Coronary artery (tissue), 2 donors: Measurements from ENCODE around the gene ACYP2.
A peak's percentile ranks its signal among the peaks of the same experiment; 100 is the strongest.

Experiments used
- DNase-seq: peaks from one replicate; pipeline ENCODE4 v3.0.0-alpha.2; 2017; ENCODE audit warnings: low spot score
- H3K27ac ChIP-seq, 2 donors: fragments of 200-600 bp; sonication (generic); one replicate each; pipeline ENCODE4 v1.5.1; 2016 to 2019
- H3K4me3 ChIP-seq: fragments of 200-600 bp; sonication (generic); 2 replicates; pipeline ENCODE4 v1.5.1; 2016; ENCODE audit warnings: mild to moderate bottlenecking, moderate library complexity
- CTCF ChIP-seq: fragments of 200-600 bp; sonication (generic); IDR thresholded peaks from one replicate; pipeline ENCODE4 v1.5.1; 2019; ENCODE audit warnings: antibody characterized with exemption

Gene ACYP2

GRCh38 chr2:54332386-54332785, 217.0 kb downstream of the ACYP2 start:
- no peak for DNase-seq
- no peak for TF ChIP-seq CTCF
- no peak overlapping the region for H3K4me3 ChIP-seq
- H3K27ac ChIP-seq, result no peak overlapping the region

- Histone ChIP-seq H3K27ac (peak overlapping the region in 1 of 2 donors; percentile 64), H3K4me3 (no peak overlapping the region)
- DNase-seq, result no peak
- no peak for TF ChIP-seq CTCF
Measured at GRCh38 chr2:54336136-54336976, 220.9 kb downstream of the ACYP2 start.

GRCh38 chr2:54336977-54337255, 221.5 kb downstream of the ACYP2 start:
- no peak for DNase-seq
- Histone ChIP-seq H3K27ac (peak overlapping the region in 1 of 2 donors; percentile 64), H3K4me3 (no peak overlapping the region)
- TF ChIP-seq CTCF, result no peak

GRCh38 chr2:54341656-54342055, 226.2 kb downstream of the ACYP2 start:
- TF ChIP-seq CTCF, result no peak
- H3K27ac ChIP-seq, result no peak overlapping the region
- no peak for DNase-seq
- no peak overlapping the region for H3K4me3 ChIP-seq

GRCh38 chr2:54342603-54343002, 227.2 kb downstream of the ACYP2 start:
- Histone ChIP-seq H3K27ac (no peak overlapping the region), H3K4me3 (no peak overlapping the region)
- no peak for DNase-seq
- no peak for TF ChIP-seq CTCF

- no peak for TF ChIP-seq CTCF
- DNase-seq, result no peak
- H3K4me3 ChIP-seq, result no peak overlapping the region
- H3K27ac ChIP-seq, result no peak overlapping the region
Measured at GRCh38 chr2:54347622-54348021, 232.2 kb downstream of the ACYP2 start.

GRCh38 chr2:54348646-54349045, 233.2 kb downstream of the ACYP2 start:
- TF ChIP-seq CTCF, result no peak
- DNase-seq, result no peak
- Histone ChIP-seq H3K4me3 (no peak overlapping the region), H3K27ac (no peak overlapping the region)
